HEK293 (cell line): ENCODE measurements around the gene ARSB.

Source experiments
- REPIN1 ChIP-seq: fragments of 450-650 bp; formaldehyde crosslinking; IDR thresholded peaks from 2 replicates; pipeline ENCODE4 v1.5.1; 2017; ENCODE audit warnings: missing biosample characterization, missing genetic modification characterization, low read depth
- YY2 ChIP-seq: fragments of 450-650 bp; formaldehyde crosslinking; IDR thresholded peaks from 2 replicates; pipeline ENCODE4 v1.5.1; 2016; ENCODE audit warnings: missing biosample characterization, missing genetic modification characterization
- ZBTB17 ChIP-seq: fragments of 450-650 bp; formaldehyde crosslinking; IDR thresholded peaks from 2 replicates; pipeline ENCODE4 v1.5.1; 2016; ENCODE audit warnings: missing biosample characterization, missing genetic modification characterization
- ZNF341 ChIP-seq: fragments of 450-650 bp; formaldehyde crosslinking; IDR thresholded peaks from 2 replicates; pipeline ENCODE4; 2016; ENCODE audit warnings: low read depth, missing biosample characterization, missing genetic modification characterization
- ZNF416 ChIP-seq: fragments of 450-650 bp; formaldehyde crosslinking; IDR thresholded peaks from 2 replicates; pipeline ENCODE4 v1.5.1; 2016; ENCODE audit warnings: missing biosample characterization, missing genetic modification characterization
- ZNF837 ChIP-seq: fragments of 450-650 bp; formaldehyde crosslinking; IDR thresholded peaks from 2 replicates; pipeline ENCODE4 v1.5.1; 2016; ENCODE audit warnings: missing biosample characterization, missing genetic modification characterization
- TF ChIP-seq, protein P1 (sequence below): fragments of 450-650 bp; formaldehyde crosslinking; IDR thresholded peaks from 2 replicates; pipeline ENCODE4 v1.5.1; 2016; ENCODE audit warnings: missing biosample characterization, missing genetic modification characterization
- TF ChIP-seq, protein P2 (sequence below): fragments of 450-650 bp; formaldehyde crosslinking; IDR thresholded peaks from 2 replicates; pipeline ENCODE4 v1.5.1; 2016; ENCODE audit warnings: missing biosample characterization, missing genetic modification characterization
- TF ChIP-seq, protein P3 (sequence below): fragments of 450-650 bp; formaldehyde crosslinking; IDR thresholded peaks from 2 replicates; pipeline ENCODE4 v1.5.1; 2016; ENCODE audit warnings: missing biosample characterization, missing genetic modification characterization, low read depth
- TF ChIP-seq, protein P4 (sequence below): fragments of 450-650 bp; formaldehyde crosslinking; IDR thresholded peaks from 2 replicates; pipeline ENCODE4 v1.5.1; 2016; ENCODE audit warnings: missing biosample characterization, missing genetic modification characterization

DNA sequence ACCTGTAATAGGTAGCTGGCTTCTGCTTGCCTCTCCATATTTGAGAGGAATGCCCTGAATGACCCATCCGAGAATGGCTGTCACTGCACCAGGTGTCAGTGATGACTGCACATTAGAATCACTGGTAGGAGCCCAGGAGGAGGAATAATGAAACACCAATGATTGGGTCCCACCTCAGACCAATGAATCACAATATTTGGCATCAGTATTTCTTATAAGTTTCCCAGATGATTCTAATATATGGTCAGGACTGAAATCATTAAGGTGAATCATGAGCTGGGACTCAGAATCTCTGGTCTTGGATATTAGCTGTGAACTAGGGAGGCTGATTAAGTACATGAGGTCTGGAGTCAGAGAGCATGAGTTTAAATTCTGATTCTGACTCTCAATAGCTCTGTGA is 23.4 kb downstream of the ARSB start:
- TF ChIP-seq ZNF837 (tag by site-specific recombination): no peak
- TF ChIP-seq ZNF416 (tag by site-specific recombination): no peak
- TF ChIP-seq REPIN1 (tag by site-specific recombination): no peak
- TF ChIP-seq YY2 (tag by site-specific recombination): no peak
- no peak for TF ChIP-seq ZNF341 (tag by site-specific recombination)
- TF ChIP-seq, protein P1, sequence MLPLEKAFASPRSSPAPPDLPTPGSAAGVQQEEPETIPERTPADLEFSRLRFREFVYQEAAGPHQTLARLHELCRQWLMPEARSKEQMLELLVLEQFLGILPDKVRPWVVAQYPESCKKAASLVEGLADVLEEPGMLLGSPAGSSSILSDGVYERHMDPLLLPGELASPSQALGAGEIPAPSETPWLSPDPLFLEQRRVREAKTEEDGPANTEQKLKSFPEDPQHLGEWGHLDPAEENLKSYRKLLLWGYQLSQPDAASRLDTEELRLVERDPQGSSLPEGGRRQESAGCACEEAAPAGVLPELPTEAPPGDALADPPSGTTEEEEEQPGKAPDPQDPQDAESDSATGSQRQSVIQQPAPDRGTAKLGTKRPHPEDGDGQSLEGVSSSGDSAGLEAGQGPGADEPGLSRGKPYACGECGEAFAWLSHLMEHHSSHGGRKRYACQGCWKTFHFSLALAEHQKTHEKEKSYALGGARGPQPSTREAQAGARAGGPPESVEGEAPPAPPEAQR (tag by site-specific recombination): no peak
- TF ChIP-seq, protein P2, sequence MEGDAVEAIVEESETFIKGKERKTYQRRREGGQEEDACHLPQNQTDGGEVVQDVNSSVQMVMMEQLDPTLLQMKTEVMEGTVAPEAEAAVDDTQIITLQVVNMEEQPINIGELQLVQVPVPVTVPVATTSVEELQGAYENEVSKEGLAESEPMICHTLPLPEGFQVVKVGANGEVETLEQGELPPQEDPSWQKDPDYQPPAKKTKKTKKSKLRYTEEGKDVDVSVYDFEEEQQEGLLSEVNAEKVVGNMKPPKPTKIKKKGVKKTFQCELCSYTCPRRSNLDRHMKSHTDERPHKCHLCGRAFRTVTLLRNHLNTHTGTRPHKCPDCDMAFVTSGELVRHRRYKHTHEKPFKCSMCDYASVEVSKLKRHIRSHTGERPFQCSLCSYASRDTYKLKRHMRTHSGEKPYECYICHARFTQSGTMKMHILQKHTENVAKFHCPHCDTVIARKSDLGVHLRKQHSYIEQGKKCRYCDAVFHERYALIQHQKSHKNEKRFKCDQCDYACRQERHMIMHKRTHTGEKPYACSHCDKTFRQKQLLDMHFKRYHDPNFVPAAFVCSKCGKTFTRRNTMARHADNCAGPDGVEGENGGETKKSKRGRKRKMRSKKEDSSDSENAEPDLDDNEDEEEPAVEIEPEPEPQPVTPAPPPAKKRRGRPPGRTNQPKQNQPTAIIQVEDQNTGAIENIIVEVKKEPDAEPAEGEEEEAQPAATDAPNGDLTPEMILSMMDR: no peak
- TF ChIP-seq, protein P3, sequence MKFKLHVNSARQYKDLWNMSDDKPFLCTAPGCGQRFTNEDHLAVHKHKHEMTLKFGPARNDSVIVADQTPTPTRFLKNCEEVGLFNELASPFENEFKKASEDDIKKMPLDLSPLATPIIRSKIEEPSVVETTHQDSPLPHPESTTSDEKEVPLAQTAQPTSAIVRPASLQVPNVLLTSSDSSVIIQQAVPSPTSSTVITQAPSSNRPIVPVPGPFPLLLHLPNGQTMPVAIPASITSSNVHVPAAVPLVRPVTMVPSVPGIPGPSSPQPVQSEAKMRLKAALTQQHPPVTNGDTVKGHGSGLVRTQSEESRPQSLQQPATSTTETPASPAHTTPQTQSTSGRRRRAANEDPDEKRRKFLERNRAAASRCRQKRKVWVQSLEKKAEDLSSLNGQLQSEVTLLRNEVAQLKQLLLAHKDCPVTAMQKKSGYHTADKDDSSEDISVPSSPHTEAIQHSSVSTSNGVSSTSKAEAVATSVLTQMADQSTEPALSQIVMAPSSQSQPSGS (tag by site-specific recombination): no peak
- TF ChIP-seq, protein P4, sequence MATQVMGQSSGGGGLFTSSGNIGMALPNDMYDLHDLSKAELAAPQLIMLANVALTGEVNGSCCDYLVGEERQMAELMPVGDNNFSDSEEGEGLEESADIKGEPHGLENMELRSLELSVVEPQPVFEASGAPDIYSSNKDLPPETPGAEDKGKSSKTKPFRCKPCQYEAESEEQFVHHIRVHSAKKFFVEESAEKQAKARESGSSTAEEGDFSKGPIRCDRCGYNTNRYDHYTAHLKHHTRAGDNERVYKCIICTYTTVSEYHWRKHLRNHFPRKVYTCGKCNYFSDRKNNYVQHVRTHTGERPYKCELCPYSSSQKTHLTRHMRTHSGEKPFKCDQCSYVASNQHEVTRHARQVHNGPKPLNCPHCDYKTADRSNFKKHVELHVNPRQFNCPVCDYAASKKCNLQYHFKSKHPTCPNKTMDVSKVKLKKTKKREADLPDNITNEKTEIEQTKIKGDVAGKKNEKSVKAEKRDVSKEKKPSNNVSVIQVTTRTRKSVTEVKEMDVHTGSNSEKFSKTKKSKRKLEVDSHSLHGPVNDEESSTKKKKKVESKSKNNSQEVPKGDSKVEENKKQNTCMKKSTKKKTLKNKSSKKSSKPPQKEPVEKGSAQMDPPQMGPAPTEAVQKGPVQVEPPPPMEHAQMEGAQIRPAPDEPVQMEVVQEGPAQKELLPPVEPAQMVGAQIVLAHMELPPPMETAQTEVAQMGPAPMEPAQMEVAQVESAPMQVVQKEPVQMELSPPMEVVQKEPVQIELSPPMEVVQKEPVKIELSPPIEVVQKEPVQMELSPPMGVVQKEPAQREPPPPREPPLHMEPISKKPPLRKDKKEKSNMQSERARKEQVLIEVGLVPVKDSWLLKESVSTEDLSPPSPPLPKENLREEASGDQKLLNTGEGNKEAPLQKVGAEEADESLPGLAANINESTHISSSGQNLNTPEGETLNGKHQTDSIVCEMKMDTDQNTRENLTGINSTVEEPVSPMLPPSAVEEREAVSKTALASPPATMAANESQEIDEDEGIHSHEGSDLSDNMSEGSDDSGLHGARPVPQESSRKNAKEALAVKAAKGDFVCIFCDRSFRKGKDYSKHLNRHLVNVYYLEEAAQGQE (tag by site-specific recombination): no peak
- TF ChIP-seq ZBTB17: no peak
